Keratinocyte (primary cell): ENCODE results near the gene MAP7D2. TPM values are rescaled to one million over a fixed set of nuclear protein-coding genes. Genes with fewer than 3 reads are reported as not detected.

Source experiments
- DNase-seq: peaks from one replicate; pipeline ENCODE4 v3.0.0-alpha.2; 2011; ENCODE audit warnings: low read depth, missing footprints, low spot score
- FAIRE-seq: peaks from 2 replicates; lab custom pipeline; 2011; peaks lifted over from hg19 to GRCh38; lab: Jason Lieb, UNC
- H2AFZ ChIP-seq: 2 replicates; pipeline ENCODE4 v1.6.0; 2012; ENCODE audit warnings: low read length, control low read depth, inconsistent platforms; ENCODE audit not compliant: control insufficient read depth
- H3K27ac ChIP-seq: 2 replicates; pipeline ENCODE4 v1.5.1; 2011; ENCODE audit warnings: low read length; ENCODE audit not compliant: control insufficient read depth, insufficient read depth
- H3K27me3 ChIP-seq: 3 replicates; pipeline ENCODE4 v1.6.0; 2011; ENCODE audit warnings: low read length; ENCODE audit not compliant: control insufficient read depth, insufficient read depth; ENCODE audit errors: extremely low read depth
- H3K36me3 ChIP-seq, 2 experiments: 2 replicates in 1 of 2; 3 replicates in 1 of 2; pipeline ENCODE4 v1.5.1; 2011; ENCODE audit warnings: low read length in 2 of 2, mild to moderate bottlenecking in 1 of 2; ENCODE audit not compliant: control insufficient read depth in 2 of 2, insufficient read depth in 2 of 2; ENCODE audit errors: extremely low read depth in 1 of 2
- H3K4me1 ChIP-seq: 3 replicates; pipeline ENCODE4 v1.5.1; 2011; ENCODE audit warnings: low read length; ENCODE audit not compliant: control insufficient read depth, insufficient read depth; ENCODE audit errors: extremely low read depth
- H3K4me2 ChIP-seq: 3 replicates; pipeline ENCODE4 v1.6.0; 2011; ENCODE audit warnings: low read depth, low read length; ENCODE audit not compliant: control insufficient read depth, insufficient read depth; ENCODE audit errors: extremely low read depth
- H3K4me3 ChIP-seq, 3 experiments: fragments of 200-600 bp in 1 of 3; sonication (generic) in 1 of 3; 2 replicates in 2 of 3; 3 replicates in 1 of 3; pipeline ENCODE4 v1.5.1; 2011 to 2016; ENCODE audit warnings: low read length in 3 of 3, mild to moderate bottlenecking in 3 of 3, control low read depth in 2 of 3, inconsistent platforms in 1 of 3, low read depth in 1 of 3, mixed read lengths in 1 of 3, mixed run types in 1 of 3, moderate library complexity in 1 of 3; ENCODE audit not compliant: control insufficient read depth in 2 of 3, insufficient read depth in 2 of 3; ENCODE audit errors: extremely low read depth in 1 of 3
- H3K79me2 ChIP-seq: 2 replicates; pipeline ENCODE4 v1.6.0; 2012; ENCODE audit warnings: low read length; ENCODE audit not compliant: control insufficient read depth, insufficient read depth
- H3K9ac ChIP-seq: 3 replicates; pipeline ENCODE4 v1.6.0; 2011; ENCODE audit warnings: low read length; ENCODE audit not compliant: control insufficient read depth, insufficient read depth; ENCODE audit errors: extremely low read depth
- H3K9me1 ChIP-seq: 3 replicates; pipeline ENCODE4 v1.6.0; 2011; ENCODE audit warnings: low read length; ENCODE audit not compliant: control insufficient read depth, insufficient read depth; ENCODE audit errors: extremely low read depth
- H3K9me3 ChIP-seq: 2 replicates; pipeline ENCODE4 v1.5.1; 2012; ENCODE audit warnings: low read depth, low read length; ENCODE audit not compliant: control insufficient read depth
- H4K20me1 ChIP-seq: 3 replicates; pipeline ENCODE4 v1.6.0; 2011; ENCODE audit warnings: low read length; ENCODE audit not compliant: control insufficient read depth, insufficient read depth; ENCODE audit errors: extremely low read depth
- CTCF ChIP-seq, 3 experiments: IDR thresholded peaks in 1 of 3; conservative IDR thresholded peaks in 1 of 3; optimal IDR thresholded peaks in 1 of 3; 2 replicates in 2 of 3; 3 replicates in 1 of 3; pipeline versions ENCODE3 to v1.5.1; 2011; ENCODE audit warnings: low read length in 3 of 3, mild to moderate bottlenecking in 3 of 3, moderate library complexity in 2 of 3, control low read depth in 1 of 3, inconsistent platforms in 1 of 3; ENCODE audit not compliant: insufficient read depth in 2 of 3; ENCODE audit errors: extremely low read depth in 1 of 3
- EZH2 ChIP-seq: IDR thresholded peaks from one replicate; pipeline ENCODE4 v1.6.1; 2012; ENCODE audit warnings: inconsistent platforms, mild to moderate bottlenecking, low read length, moderate library complexity
- dilution Hi-C: fragments of 300-500 bp; cut with MboI; formaldehyde crosslinking; loops from one replicate; pipeline ENCODE4 v1.7.0; 2020; ENCODE audit warnings: low sequenced_read_pairs; ENCODE audit not compliant: extremely low pct_ligation_motif_present
- polyA plus RNA-seq, 5 experiments: library from polyadenylated mRNA; depleted of rRNA in 3 of 5; stranded (reverse) in 3 of 5; stranded (forward) in 1 of 5; unstranded in 1 of 5; fragments of >200 nt; gene quantifications; 1 replicate in 1 of 5; 2 replicates in 3 of 5; 3 replicates in 1 of 5; pipeline versions ENCODE4 v1.2.1 to v1.2.3, GENCODE V29; 2011 to 2012; ENCODE audit warnings: missing spikeins in 2 of 5, low read depth in 1 of 5, low replicate concordance in 1 of 5

Gene MAP7D2
- polyA plus RNA-seq, 1 donor (not counting 4 experiments of a cell fraction or from before 2014, with no cell fraction given) = 0.76 TPM

- no peak for DNase-seq
- no peak overlapping the region for H3K4me2 ChIP-seq
- H3K79me2 ChIP-seq = no peaks in the 10 kb centered on the region
- H3K27ac ChIP-seq = no peak overlapping the region
- no peak overlapping the region for H3K9ac ChIP-seq
- no peaks in the 10 kb centered on the region for H3K4me1 ChIP-seq
- no peaks in the 10 kb centered on the region for H4K20me1 ChIP-seq
- FAIRE-seq = no peak
- H3K27me3 ChIP-seq = no peaks in the 10 kb centered on the region
- dilution Hi-C loops = no loop called here
- H3K9me3 ChIP-seq = no peaks in the 10 kb centered on the region
- no peak for TF ChIP-seq CTCF (optimal IDR thresholded peaks at IDR 0.05 in 1 of 3, IDR thresholded peaks at IDR 0.05 in 1 of 3, conservative IDR thresholded peaks at IDR 0.05 in 1 of 3; ENCODE audit: extremely low read depth in 1 of 3, insufficient read depth in 2 of 3, low read length in 3 of 3)
- TF ChIP-seq EZH2 = no peak
- H3K4me3 ChIP-seq = no peak overlapping the region
- H3K36me3 ChIP-seq = no peaks in the 10 kb centered on the region
- no peaks in the 10 kb centered on the region for H3K9me1 ChIP-seq
- no peak overlapping the region for H2AFZ ChIP-seq
Observed at GRCh38 chrX:19966056-19966455, 150.7 kb downstream of the MAP7D2 start.

GRCh38 chrX:19964017-19964710, 152.5 kb downstream of the MAP7D2 start:
- TF ChIP-seq CTCF (optimal IDR thresholded peaks at IDR 0.05 in 1 of 3, IDR thresholded peaks at IDR 0.05 in 1 of 3, conservative IDR thresholded peaks at IDR 0.05 in 1 of 3; ENCODE audit: extremely low read depth in 1 of 3, insufficient read depth in 2 of 3, low read length in 3 of 3) (no peak), EZH2 (no peak)
- Histone ChIP-seq H3K27ac (no peak overlapping the region), H3K4me1 (no peaks in the 10 kb centered on the region), H3K9me3 (no peaks in the 10 kb centered on the region), H3K4me3 (no peak overlapping the region), H3K27me3 (no peaks in the 10 kb centered on the region), H3K79me2 (no peaks in the 10 kb centered on the region), H2AFZ (no peak overlapping the region), H4K20me1 (no peaks in the 10 kb centered on the region), H3K9ac (no peak overlapping the region), H3K9me1 (no peaks in the 10 kb centered on the region), H3K36me3 (no peaks in the 10 kb centered on the region), H3K4me2 (no peak overlapping the region)
- DNase-seq (no peak), FAIRE-seq (no peak)
- dilution Hi-C loops = no loop called here
